Activated naive CD8-positive, alpha-beta T cell treated with anti-CD3 and anti-CD28 coated beads for 36 hours (primary cell): ENCODE measurements around the gene ZNF366. TPM values are rescaled to one million over a fixed set of nuclear protein-coding genes. Genes with fewer than 3 reads are reported as not detected.

Experiments used
- DNase-seq: peaks from one replicate; pipeline ENCODE4 v3.0.0; 2021
- H3K27ac Mint-ChIP-seq: one replicate; pipeline ENCODE4 v1.8.0; 2022; ENCODE audit warnings: mild to moderate bottlenecking, moderate library complexity, mixed read lengths
- H3K27me3 Mint-ChIP-seq: one replicate; pipeline ENCODE4 v1.8.0; 2022; ENCODE audit warnings: mild to moderate bottlenecking, mixed read lengths
- H3K36me3 Mint-ChIP-seq: one replicate; pipeline ENCODE4 v1.8.0; 2021; ENCODE audit warnings: mild to moderate bottlenecking, mixed read lengths
- H3K4me1 Mint-ChIP-seq: one replicate; pipeline ENCODE4 v1.8.0; 2021; ENCODE audit warnings: mixed read lengths
- H3K4me3 Mint-ChIP-seq: one replicate; pipeline ENCODE4 v1.8.0; 2022; ENCODE audit warnings: mild to moderate bottlenecking, moderate library complexity, mixed read lengths
- H3K9me3 Mint-ChIP-seq: one replicate; pipeline ENCODE4 v1.8.0; 2022; ENCODE audit warnings: mixed read lengths
- total RNA-seq, 2 experiments: library from RNA; stranded (reverse); gene quantifications; one replicate each; pipeline ENCODE4 v1.2.3, GENCODE V29; 2021

The ZNF366 gene
- total RNA-seq, 2 experiments from 2014 or later, result not detected

DNA sequence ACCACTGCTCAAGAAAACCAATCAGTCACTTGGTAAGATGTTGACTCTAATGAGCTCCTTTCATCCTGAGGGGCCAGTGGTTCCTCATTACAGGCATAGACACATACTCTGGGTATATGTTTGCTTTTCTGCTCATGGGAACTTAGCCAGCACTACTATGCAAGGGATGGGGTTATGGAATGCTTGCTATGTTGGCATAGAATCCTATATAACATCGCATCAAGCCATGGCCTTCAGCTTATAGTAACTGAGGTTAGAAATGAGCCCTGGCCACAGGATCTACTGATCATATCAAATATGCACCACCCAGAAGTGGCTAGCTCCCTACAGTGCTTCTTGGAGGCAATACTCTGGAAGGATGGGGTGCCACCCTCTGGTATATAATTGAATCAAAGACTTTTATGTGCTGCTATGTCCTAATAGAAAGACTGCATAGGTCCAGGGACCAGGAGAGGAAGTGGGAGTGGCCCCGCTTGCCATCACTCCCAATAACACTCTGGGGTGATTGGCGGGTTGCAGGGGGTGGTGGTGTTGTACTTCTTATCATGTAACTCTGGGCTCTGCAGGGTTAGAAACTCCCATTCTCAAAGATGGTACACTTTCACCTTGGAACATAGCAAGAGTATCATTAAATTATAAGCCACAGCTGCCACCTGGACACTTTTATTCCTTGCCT, 70.3 kb downstream of the ZNF366 start:
- Mint-ChIP-seq H3K27ac (no peak overlapping the region), H3K4me1 (no peaks in the 10 kb centered on the region), H3K4me3 (no peak overlapping the region), H3K36me3 (no peaks in the 10 kb centered on the region), H3K27me3 (peaks cover 22% of the 10 kb centered on the region), H3K9me3 (no peaks in the 10 kb centered on the region)
- no peak for DNase-seq

DNA sequence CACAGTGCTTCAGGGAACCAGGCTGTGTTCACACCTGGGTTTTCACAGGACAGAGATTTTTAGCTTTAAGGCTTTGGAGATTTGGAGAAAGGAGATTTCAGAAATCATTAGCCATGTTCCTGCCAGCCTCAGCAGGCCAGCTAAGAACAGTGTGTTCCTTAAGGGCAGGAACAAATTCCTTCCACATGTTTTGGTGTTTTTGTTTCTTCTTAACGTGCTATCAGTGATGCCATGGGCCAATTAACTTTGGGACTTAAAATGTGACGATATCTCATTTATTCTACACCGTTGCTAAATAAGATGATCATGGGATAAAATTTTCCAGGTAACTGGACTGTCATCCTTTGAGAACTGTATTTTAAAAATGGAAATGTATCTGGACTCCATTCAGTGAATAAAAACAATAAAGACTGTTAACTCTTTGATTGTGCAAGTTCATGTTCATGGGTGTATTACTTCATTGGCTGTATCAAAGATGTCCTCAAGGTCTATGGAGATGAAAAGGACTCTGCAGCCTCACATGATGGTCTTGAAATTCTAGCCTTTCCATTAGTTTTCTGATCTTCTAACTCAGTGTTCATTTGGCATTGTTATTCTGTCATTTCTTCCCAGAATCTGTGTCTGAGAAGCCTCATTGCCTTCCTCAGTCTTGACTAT, 72.3 kb downstream of the ZNF366 start:
- Mint-ChIP-seq H3K4me3 (no peak overlapping the region), H3K36me3 (no peaks in the 10 kb centered on the region), H3K4me1 (no peaks in the 10 kb centered on the region), H3K27ac (no peak overlapping the region), H3K27me3 (peaks cover 22% of the 10 kb centered on the region), H3K9me3 (no peaks in the 10 kb centered on the region)
- DNase-seq, result no peak

DNA sequence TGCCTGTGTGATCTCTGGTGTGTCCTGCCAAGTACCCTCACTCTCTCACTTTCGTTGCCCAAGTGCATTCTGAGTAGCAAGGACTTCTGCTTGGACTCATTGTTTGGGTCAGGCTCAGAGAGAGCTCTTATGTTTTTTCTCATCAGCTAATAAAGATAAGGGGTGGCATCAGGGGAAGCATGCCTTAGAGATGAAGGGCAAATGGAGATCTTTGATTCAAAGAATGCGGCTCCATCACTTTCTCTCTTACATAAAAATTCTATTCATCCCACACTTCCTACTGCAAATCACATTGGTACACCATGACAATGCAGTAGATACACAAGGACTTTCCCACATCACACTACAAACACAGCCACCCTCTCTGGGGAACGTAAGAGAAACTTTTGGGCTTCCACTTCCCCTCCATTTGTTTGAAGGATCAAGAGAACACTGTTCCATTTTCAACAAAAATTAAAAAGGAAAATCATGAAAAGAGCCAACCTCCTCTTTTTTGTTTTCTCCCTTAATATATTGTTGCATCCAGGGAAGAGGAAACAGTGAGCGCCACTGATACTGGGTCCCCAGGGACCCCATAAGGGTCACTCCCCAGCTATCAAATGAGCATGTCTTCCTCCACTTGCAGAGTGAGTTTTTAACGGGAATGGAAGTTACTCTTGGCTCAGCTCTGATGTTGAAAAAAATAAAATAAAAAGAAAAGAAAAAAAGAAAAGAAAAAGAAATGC, 73.0 kb downstream of the ZNF366 start:
- Mint-ChIP-seq H3K4me3 (no peak overlapping the region), H3K4me1 (no peaks in the 10 kb centered on the region), H3K27me3 (peaks cover 22% of the 10 kb centered on the region), H3K9me3 (no peaks in the 10 kb centered on the region), H3K36me3 (no peaks in the 10 kb centered on the region), H3K27ac (no peak overlapping the region)
- DNase-seq, result no peak

DNA sequence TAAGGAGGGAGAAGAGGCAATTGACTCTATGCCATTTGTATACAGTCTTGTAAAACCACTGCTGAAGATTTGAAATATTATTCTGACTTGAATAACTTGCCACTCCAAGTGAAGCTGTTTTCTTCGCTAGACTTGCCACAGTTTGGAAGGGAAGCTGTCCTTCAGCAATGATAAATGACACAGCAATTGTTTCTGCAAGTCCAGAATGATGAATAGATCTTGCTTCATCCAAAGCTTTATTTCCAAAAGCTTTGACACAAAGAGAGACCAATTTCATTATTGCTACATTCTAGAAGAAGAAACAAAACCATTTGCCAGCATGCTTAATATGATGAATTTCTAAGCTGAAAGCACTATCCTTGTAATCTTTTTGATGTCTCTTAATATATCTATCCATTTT, 73.7 kb downstream of the ZNF366 start:
- H3K27me3 Mint-ChIP-seq, result peaks cover 26% of the 10 kb centered on the region
- H3K4me1 Mint-ChIP-seq, result no peaks in the 10 kb centered on the region
- no peak overlapping the region for H3K4me3 Mint-ChIP-seq
- H3K9me3 Mint-ChIP-seq, result no peaks in the 10 kb centered on the region
- no peak for DNase-seq
- H3K36me3 Mint-ChIP-seq, result no peaks in the 10 kb centered on the region
- H3K27ac Mint-ChIP-seq, result no peak overlapping the region

DNA sequence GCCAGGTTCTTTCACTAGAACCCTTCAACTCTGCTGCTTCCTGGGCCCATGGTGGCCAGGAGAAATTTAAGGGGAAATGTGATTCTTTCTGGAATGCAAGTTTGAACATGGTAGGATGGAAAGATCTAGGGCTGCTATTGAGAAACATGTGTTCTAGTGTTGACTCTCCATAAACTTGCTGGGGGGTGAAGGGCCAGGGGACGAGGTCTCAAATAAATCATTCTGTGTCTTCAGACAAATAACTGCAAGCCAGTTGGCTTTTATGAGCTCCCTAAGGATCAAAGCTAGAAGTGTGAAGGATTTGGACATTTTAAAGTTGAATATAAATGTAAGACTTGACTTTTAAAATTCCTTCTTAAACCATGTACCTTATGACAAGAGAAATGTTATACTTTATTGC, 78.5 kb downstream of the ZNF366 start:
- H3K4me1 Mint-ChIP-seq, result no peaks in the 10 kb centered on the region
- no peaks in the 10 kb centered on the region for H3K9me3 Mint-ChIP-seq
- H3K27me3 Mint-ChIP-seq, result peaks cover 27% of the 10 kb centered on the region
- H3K36me3 Mint-ChIP-seq, result no peaks in the 10 kb centered on the region
- no peak overlapping the region for H3K27ac Mint-ChIP-seq
- H3K4me3 Mint-ChIP-seq, result no peak overlapping the region
- no peak for DNase-seq

DNA sequence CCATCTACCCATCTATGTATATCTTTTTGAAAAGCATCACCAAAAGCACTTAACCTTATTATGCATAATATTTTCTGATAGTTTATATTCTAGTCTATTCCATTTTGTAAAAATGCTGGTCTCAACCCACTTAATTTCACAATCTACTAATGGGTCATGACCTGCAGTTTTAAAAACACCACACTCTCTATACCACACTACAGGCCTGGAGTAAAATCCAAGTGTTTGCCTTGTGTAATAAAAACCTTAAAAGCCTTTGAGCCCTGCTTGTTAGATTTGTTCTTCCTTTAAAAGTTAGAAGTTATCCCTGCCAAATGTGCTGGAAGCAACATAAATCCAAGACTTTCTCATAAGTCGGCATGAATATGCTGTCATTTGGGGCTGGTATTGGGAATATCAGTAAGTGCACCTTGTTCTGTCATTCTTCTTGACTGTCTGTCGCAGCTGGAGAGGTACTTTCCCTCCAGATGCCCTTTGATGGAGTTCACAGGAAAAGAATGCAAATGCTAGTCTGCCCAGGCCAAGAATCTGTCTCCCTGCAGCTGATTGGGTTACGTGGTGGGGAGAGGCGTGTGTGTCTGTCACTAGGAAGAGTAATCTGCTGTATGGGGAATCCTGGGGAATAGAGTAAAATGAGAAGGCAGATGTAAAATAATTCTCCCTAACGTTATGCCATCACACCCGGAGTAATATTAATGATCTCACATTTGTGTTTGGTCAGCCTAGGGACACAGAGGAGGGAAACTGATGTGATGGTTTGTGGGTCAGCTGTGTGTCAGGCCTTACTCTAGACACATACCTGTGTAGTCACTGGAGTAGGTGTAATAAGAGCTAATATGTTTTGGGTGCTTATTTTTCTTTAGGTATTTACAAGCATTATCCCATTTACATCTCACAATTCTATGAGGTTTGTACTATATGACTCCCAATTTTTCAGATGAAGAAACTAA, 79.4 kb downstream of the ZNF366 start:
- H3K27ac Mint-ChIP-seq, result no peak overlapping the region
- no peak overlapping the region for H3K4me3 Mint-ChIP-seq
- DNase-seq, result no peak
- peaks cover 21% of the 10 kb centered on the region for H3K27me3 Mint-ChIP-seq
- H3K4me1 Mint-ChIP-seq, result no peaks in the 10 kb centered on the region
- H3K9me3 Mint-ChIP-seq, result no peaks in the 10 kb centered on the region
- H3K36me3 Mint-ChIP-seq, result no peaks in the 10 kb centered on the region

DNA sequence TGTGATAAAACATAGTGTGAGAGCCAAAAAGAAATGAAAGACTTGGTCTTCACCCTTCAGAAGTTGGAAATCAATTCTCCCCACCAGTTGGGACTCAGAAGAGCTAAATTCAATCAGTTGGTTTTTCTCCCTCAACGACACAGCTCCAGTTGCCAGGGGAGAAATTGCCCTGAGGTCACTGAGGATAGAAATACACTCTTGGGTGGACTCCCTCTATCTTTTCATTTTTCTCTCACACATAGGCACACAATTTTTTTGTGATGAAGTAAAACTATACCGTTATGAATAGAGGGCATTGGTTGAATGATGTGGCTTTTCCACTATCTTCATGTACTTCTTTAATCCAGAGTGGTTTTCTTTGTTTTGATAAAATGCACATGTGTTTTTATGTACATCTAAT, 80.2 kb downstream of the ZNF366 start:
- DNase-seq, result no peak
- no peak overlapping the region for H3K4me3 Mint-ChIP-seq
- H3K4me1 Mint-ChIP-seq, result no peaks in the 10 kb centered on the region
- H3K27me3 Mint-ChIP-seq, result peaks cover 21% of the 10 kb centered on the region
- no peaks in the 10 kb centered on the region for H3K36me3 Mint-ChIP-seq
- no peak overlapping the region for H3K27ac Mint-ChIP-seq
- H3K9me3 Mint-ChIP-seq, result no peaks in the 10 kb centered on the region

DNA sequence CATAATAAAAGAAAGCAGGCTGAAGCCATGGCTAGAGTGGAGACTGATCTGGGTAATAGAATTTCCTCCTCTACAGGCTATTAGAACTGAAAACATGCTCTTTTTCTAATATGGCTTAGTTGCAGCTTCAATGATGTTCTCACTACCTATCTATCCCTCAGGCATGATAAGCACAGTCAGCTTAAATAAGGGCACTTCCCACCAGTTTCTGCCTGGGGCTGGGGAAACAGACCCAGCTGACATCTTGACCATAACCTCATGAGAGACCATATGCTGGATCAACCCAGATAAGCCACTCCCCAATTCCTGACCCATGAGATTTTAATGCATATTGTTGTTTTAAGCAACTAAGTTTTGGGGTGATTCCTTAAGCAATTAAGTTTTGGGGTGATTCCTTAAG, 81.2 kb downstream of the ZNF366 start:
- Mint-ChIP-seq H3K36me3 (no peaks in the 10 kb centered on the region), H3K4me1 (no peaks in the 10 kb centered on the region), H3K4me3 (no peak overlapping the region), H3K9me3 (no peaks in the 10 kb centered on the region), H3K27ac (no peak overlapping the region), H3K27me3 (peaks cover 21% of the 10 kb centered on the region)
- DNase-seq, result no peak

DNA sequence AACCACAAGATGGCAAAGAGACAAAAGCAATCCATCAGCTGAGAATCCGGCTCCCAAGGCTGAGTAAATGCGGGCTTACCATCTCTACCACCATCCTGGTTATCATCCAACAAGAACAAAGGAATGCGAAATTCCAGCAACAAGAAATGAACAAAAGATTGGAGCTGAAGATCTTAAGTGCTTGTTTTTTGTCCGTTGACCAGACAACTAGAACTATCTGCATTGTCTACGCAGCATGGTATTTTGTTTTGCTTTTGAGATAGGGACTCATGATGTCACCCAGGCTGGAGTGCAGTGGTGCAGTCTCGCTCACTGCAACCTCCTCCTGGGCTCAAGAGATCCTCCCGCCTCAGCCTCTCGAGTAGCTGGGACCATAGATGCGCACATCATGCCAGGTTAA, 88.9 kb downstream of the ZNF366 start:
- H3K36me3 Mint-ChIP-seq, result no peaks in the 10 kb centered on the region
- H3K9me3 Mint-ChIP-seq, result no peaks in the 10 kb centered on the region
- H3K4me1 Mint-ChIP-seq, result no peaks in the 10 kb centered on the region
- no peak for DNase-seq
- H3K27me3 Mint-ChIP-seq, result no peaks in the 10 kb centered on the region
- no peak overlapping the region for H3K4me3 Mint-ChIP-seq
- H3K27ac Mint-ChIP-seq, result no peak overlapping the region

DNA sequence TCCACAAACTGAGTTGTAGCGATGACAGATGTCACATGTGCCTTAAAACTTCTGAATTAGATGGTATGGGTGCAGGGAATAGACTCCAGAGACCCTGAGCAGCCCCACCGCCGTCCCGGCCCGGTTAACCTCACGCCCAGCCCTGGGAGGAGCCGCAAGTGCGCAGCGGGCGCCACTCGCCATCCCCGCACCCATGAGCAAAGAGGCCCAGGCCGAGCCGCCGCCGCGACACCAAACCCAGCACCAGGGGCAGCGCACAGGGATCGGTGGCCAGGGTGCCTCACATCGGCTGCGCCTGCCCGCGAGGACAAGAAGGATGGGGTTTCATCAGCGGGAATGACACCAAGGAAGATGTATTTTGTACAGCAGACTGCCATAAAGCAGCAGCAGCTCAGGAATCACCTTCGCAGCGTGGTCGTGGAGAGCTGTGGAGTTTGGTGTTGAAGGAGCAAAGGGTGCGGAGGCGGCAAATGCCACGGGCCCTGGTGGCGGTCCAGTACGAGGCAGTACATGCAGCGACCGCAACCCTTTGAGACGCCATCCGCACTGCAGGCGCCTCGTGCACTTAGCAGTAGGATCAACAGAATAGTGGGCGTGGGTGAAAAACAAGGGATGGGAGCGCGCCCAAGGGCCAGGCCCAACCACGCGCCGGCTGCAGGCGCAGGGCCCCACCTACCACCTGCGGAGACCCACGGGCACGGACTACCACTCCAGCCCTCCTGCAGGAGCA, 89.7 kb downstream of the ZNF366 start:
- no peaks in the 10 kb centered on the region for H3K9me3 Mint-ChIP-seq
- H3K27ac Mint-ChIP-seq, result no peak overlapping the region
- H3K4me1 Mint-ChIP-seq, result no peaks in the 10 kb centered on the region
- no peak for DNase-seq
- H3K4me3 Mint-ChIP-seq, result no peak overlapping the region
- no peaks in the 10 kb centered on the region for H3K36me3 Mint-ChIP-seq
- H3K27me3 Mint-ChIP-seq, result no peaks in the 10 kb centered on the region

DNA sequence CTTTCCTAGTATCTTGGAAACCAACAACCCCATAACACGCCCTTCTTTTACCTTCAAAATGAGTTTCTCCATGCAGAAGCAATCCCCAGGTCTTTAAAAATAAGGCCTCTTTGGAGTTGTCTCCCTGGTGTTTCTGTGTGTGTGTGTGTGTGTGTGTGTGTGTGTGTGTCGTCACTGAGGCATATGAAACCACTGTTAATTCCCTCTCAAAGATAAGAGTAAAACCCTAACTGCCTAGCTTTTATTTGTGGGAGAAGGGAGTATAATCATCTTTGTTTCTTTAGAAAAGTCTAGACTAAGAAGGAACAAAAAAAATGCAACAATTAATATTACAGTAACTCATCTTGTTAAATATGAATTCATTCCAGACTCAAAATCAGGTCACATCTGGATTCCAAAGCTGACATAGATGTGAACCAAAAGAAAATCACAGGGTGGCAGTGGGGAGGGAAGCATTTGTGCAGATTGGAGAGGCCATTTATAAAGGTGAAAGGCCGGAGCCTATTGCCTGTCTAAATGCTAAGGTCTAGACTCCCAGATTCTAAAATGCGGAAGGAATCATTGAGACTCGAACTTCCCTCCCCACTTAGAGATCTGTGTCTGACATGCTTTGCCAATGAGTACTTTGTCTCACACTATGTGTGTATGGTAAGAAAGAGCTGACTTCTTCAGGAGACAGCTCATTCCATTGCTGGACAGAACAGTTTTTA, 91.4 kb downstream of the ZNF366 start:
- no peaks in the 10 kb centered on the region for H3K9me3 Mint-ChIP-seq
- H3K4me1 Mint-ChIP-seq, result no peaks in the 10 kb centered on the region
- H3K27ac Mint-ChIP-seq, result no peak overlapping the region
- no peak overlapping the region for H3K4me3 Mint-ChIP-seq
- no peak for DNase-seq
- H3K36me3 Mint-ChIP-seq, result no peaks in the 10 kb centered on the region
- H3K27me3 Mint-ChIP-seq, result peaks cover 3% of the 10 kb centered on the region

DNA sequence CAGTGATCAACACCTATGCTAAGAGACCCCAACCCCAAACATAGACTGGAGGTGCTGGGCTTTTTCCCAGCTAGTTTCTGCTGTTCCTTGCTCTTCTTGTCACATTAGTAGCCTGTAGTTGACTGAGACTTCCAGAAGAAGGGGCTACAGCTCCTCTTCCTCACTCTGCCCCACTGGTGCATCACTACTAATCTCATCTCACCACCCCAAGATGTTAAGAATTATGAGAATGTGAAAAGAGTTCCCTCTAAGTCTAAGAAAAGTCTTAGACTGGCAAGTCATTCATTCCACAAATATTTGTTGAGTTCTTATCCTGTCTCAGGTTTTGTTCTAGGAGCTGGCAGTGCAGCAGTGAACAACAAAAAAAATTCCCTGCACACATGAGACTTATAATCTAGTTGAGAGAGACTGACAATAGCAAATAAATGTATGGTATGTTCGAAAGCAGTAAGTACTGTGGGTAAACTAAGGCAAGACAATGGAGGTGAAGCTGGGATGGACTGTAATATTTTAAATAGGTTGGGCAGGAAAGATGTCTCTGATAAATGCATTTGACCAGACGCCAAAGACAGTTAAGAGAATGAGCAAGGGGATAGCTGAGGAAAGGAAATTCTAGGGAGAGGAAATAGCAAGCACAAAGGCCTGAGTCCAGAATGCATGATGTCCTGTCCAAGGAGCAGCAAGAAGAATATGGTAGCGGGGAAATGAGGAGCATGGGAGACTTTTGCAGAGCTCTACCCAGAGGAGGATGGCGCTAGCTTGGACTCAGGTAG, 94.7 kb downstream of the ZNF366 start:
- H3K4me3 Mint-ChIP-seq, result no peak overlapping the region
- H3K9me3 Mint-ChIP-seq, result no peaks in the 10 kb centered on the region
- H3K4me1 Mint-ChIP-seq, result no peaks in the 10 kb centered on the region
- H3K27ac Mint-ChIP-seq, result no peak overlapping the region
- peaks cover 3% of the 10 kb centered on the region for H3K27me3 Mint-ChIP-seq
- no peaks in the 10 kb centered on the region for H3K36me3 Mint-ChIP-seq
- DNase-seq, result no peak

DNA sequence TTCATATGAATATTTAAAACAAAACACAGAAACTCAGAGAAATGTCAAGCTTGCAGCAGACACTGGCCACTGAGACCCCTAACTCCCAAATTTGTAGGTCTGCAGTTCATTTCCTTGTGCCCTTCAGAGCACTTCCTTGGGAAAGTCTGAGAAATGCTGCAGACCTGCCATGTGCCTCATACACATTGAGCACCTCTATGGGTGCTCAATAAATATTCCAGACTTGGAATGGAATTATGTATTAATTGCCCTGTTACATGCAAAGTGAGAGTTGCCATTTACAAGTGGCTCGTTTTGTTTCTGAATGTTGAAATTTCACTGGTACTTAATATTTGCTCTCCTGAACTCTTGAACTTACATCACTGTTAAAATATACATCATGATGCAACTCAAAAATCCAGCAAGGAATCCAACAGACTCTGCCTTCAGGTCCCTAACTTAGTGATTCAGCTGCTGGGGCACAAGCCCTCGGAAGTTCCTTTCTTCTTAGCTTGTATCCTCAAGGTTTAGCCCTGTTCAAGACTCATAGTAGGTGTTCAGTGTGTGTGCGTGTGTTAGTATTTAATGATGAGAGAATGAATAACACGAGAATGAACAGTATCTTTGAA, 96.4 kb downstream of the ZNF366 start:
- Mint-ChIP-seq H3K27ac (no peak overlapping the region), H3K4me3 (no peak overlapping the region), H3K4me1 (no peaks in the 10 kb centered on the region), H3K27me3 (peaks cover 3% of the 10 kb centered on the region), H3K9me3 (no peaks in the 10 kb centered on the region), H3K36me3 (no peaks in the 10 kb centered on the region)
- no peak for DNase-seq
